GM13976 (cell line): ENCODE results near the gene OSBPL10.

Source experiments
- DNase-seq: peaks from one replicate; pipeline ENCODE4 v3.0.0; 2012; ENCODE audit warnings: low spot score
- in situ Hi-C: fragments of 300-500 bp; cut with MboI; formaldehyde crosslinking; loops from one replicate; pipeline ENCODE4 v1.12.0; 2022; ENCODE audit warnings: low sequenced_read_pairs, mixed read lengths, inconsistent platforms; ENCODE audit not compliant: unreplicated experiment
- TF ChIP-seq, protein P1 (sequence below): IDR thresholded peaks from 2 replicates; pipeline ENCODE4 v1.5.1; 2012; ENCODE audit warnings: borderline replicate concordance, mild to moderate bottlenecking; ENCODE audit not compliant: insufficient read depth; ENCODE audit errors: extremely low read depth, missing control alignments, control extremely low read depth

Gene OSBPL10

GRCh38 chr3:31767920-31768319 is 213.1 kb downstream of the OSBPL10 start:
- TF ChIP-seq, protein P1, sequence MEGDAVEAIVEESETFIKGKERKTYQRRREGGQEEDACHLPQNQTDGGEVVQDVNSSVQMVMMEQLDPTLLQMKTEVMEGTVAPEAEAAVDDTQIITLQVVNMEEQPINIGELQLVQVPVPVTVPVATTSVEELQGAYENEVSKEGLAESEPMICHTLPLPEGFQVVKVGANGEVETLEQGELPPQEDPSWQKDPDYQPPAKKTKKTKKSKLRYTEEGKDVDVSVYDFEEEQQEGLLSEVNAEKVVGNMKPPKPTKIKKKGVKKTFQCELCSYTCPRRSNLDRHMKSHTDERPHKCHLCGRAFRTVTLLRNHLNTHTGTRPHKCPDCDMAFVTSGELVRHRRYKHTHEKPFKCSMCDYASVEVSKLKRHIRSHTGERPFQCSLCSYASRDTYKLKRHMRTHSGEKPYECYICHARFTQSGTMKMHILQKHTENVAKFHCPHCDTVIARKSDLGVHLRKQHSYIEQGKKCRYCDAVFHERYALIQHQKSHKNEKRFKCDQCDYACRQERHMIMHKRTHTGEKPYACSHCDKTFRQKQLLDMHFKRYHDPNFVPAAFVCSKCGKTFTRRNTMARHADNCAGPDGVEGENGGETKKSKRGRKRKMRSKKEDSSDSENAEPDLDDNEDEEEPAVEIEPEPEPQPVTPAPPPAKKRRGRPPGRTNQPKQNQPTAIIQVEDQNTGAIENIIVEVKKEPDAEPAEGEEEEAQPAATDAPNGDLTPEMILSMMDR, result no peak
- in situ Hi-C loops, result no loop called here
- no peak for DNase-seq

- TF ChIP-seq, protein P1, result no peak
- in situ Hi-C loops, result no loop called here
- DNase-seq, result no peak
Observed at GRCh38 chr3:31766669-31767068, 214.4 kb downstream of the OSBPL10 start.

DNA sequence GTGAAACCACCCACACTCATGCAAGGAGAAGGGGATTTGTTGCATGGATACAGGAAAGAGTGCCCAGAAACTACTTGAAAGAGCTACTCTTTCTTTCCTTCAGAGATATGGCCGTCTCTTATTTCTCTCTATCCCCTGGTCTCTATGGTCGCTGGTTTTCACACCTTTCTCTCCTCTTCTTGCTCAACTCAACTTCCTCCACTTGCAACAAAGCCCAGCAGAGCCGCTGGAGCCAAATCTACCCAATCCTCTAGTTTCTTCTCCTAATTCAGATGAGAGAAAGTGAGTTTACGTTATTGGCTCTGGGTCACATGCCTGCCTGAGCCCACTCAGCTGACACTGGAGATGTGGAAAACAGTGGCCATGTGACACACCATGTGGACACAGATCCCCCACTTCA is 215.2 kb downstream of the OSBPL10 start:
- TF ChIP-seq, protein P1, result no peak
- DNase-seq, result no peak
- in situ Hi-C loops, result no loop called here

DNA sequence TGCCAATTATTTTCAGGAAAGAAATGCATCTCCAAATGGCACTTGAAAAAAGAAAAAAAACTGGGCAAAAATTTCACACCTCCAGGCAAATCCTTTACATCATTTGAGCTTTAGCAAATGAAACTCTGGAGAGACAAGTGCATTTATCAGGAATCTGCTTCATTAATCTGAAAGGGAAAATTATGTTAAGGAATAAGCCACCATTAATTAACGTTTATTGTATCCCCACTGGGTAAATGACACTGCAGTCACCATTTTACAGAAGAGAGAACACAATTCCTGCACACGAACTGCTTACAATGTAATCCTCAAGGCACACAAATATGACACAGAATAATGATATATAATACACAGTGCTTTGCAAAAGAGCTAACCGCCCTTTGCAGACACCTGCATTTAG is 217.3 kb downstream of the OSBPL10 start:
- TF ChIP-seq, protein P1, result no peak
- no peak for DNase-seq
- in situ Hi-C loops, result no loop called here

DNA sequence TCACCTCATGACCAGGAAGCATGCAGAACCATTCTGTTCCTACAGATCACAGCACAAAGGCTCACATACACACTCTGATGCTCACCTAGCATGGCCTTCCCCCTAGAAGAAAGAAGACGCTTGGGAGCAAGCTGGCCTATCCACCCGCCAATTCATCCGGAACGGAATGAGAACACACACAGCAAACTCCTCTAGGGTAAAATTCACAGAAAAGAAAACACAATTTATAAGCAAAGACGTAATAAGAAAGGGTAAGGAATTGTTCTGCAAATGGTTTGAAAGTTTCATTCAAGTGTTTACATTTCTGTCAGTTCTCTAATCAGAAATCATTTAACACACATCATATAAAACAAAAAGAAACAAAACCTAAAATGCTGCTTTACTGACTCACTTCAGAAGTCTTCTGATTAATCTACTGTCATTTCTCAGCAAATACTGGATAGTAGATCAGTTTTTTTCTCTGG is 218.1 kb downstream of the OSBPL10 start:
- no peak for DNase-seq
- in situ Hi-C loops, result no loop called here
- TF ChIP-seq, protein P1, result no peak

DNA sequence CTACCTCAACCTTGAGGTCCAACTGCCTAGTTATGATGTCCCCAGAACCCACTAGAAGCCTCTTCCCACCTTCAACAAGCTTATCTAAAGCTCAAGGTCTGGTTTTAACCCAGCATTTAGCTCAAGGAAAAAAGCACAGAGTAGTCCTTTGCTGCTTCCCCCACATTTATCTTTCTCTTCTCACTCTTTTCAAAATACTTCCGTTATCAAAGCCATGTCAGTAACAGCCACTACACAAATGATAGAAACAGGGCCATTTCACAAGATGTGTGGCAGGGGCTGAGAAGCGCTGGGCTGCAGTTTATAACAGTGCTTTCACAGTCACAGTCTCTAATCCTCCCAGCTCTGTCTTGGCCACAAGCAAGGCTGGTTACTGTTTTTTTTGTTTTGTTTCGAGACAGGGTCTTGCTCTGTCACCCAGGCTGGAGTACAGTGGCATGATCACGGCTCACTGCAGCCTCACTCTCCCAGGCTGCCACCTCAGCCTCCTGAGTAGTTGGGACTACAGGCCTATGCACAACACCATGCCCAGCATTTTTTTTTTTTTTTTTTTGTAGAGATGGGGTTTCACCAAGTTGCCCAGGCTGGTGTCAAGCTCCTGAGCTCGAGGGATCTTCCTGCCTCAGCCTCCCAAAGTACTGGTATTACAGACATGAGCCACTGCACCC is 218.8 kb downstream of the OSBPL10 start:
- TF ChIP-seq, protein P1, result no peak
- no peak for DNase-seq
- in situ Hi-C loops, result no loop called here

GRCh38 chr3:31760654-31761053 is 220.4 kb downstream of the OSBPL10 start:
- TF ChIP-seq, protein P1, result no peak
- DNase-seq, result no peak
- in situ Hi-C loops, result no loop called here
